Endodermal cell (in vitro differentiated cells): ENCODE measurements around the gene LMF1. TPM values are rescaled to one million over a fixed set of nuclear protein-coding genes. Genes with fewer than 3 reads are reported as not detected.

Experiments used
- DNase-seq: peaks from one replicate; pipeline ENCODE4 v3.0.0-alpha.2; 2017
- H3K27ac ChIP-seq: 2 replicates; pipeline ENCODE4 v1.5.1; 2013; ENCODE audit warnings: mild to moderate bottlenecking, low read depth, low read length, moderate library complexity
- H3K27me3 ChIP-seq: 2 replicates; pipeline ENCODE4 v1.6.1; 2013; ENCODE audit warnings: mild to moderate bottlenecking, low read length, moderate library complexity; ENCODE audit not compliant: insufficient read depth, control insufficient read depth, poor library complexity, severe bottlenecking
- H3K36me3 ChIP-seq: 2 replicates; pipeline ENCODE4 v1.7.0; 2013; ENCODE audit warnings: mild to moderate bottlenecking, low read length, moderate library complexity; ENCODE audit not compliant: control insufficient read depth, insufficient read depth
- H3K4me1 ChIP-seq: one replicate; pipeline ENCODE4 v1.7.0; 2013; ENCODE audit warnings: low read length; ENCODE audit not compliant: control insufficient read depth, insufficient read depth
- H3K4me3 ChIP-seq: 2 replicates; pipeline ENCODE4 v1.5.1; 2013; ENCODE audit warnings: mild to moderate bottlenecking, low read length, moderate library complexity
- H3K9ac ChIP-seq: 2 replicates; pipeline ENCODE4 v1.6.1; 2013; ENCODE audit warnings: mild to moderate bottlenecking, low read length, moderate library complexity; ENCODE audit not compliant: poor library complexity, severe bottlenecking; ENCODE audit errors: extremely low read depth
- H3K9me3 ChIP-seq: 2 replicates; pipeline ENCODE4 v1.6.1; 2013; ENCODE audit warnings: mild to moderate bottlenecking, low read length, moderate library complexity; ENCODE audit not compliant: control insufficient read depth
- H3K27ac Mint-ChIP-seq: 2 replicates; pipeline ENCODE4 v1.8.0; 2020; ENCODE audit warnings: mixed read lengths
- H3K27me3 Mint-ChIP-seq: 2 replicates; pipeline ENCODE4 v1.8.0; 2021; ENCODE audit warnings: mild to moderate bottlenecking, mixed read lengths; ENCODE audit not compliant: insufficient read depth
- H3K36me3 Mint-ChIP-seq: 2 replicates; pipeline ENCODE4 v1.8.0; 2020; ENCODE audit warnings: low read depth, mixed read lengths
- H3K4me1 Mint-ChIP-seq: 2 replicates; pipeline ENCODE4 v1.8.0; 2020; ENCODE audit warnings: mixed read lengths
- H3K4me3 Mint-ChIP-seq: 2 replicates; pipeline ENCODE4 v1.8.0; 2020; ENCODE audit warnings: mild to moderate bottlenecking, moderate library complexity, mixed read lengths
- H3K9me3 Mint-ChIP-seq: 2 replicates; pipeline ENCODE4 v1.8.0; 2020; ENCODE audit warnings: mild to moderate bottlenecking, mixed read lengths
- CTCF ChIP-seq: fragments of 200-600 bp; sonication (generic); conservative IDR thresholded peaks from 2 replicates; pipeline ENCODE4 v1.5.0; 2021; ENCODE audit warnings: antibody characterized with exemption, mild to moderate bottlenecking
- WGBS, 2 experiments: methylation state at CpG; one replicate each; pipeline versions ENCODE4 v1.1.5 to v1.1.7; 2013; ENCODE audit warnings: missing lambda C conversion rate in 2 of 2, mixed read lengths in 1 of 2; ENCODE audit not compliant: insufficient coverage in 1 of 2, insufficient read length in 1 of 2; 5-methylcytosine and 5-hydroxymethylcytosine counted together
- total RNA-seq, 2 donors: library from RNA; stranded (reverse); fragmentation: NEBNext Ultra II Directional in 1 of 2; extraction: Animal tissue kit (Norgen Biotek cat#: 25700) in 1 of 2; gene quantifications; 2 replicates in 1 of 2; 3 replicates in 1 of 2; pipeline ENCODE4 v1.2.1, GENCODE V29; 2021

LMF1 gene
- total RNA-seq, 2 donors from 2014 or later: 13.7 to 15.1 TPM

- Histone ChIP-seq H3K27me3 (peaks cover 9% of the 10 kb centered on the region), H3K27ac (no peak overlapping the region), H3K4me3 (no peak overlapping the region), H3K9me3 (no peaks in the 10 kb centered on the region), H3K36me3 (no peaks in the 10 kb centered on the region), H3K9ac (no peak overlapping the region), H3K4me1 (no peaks in the 10 kb centered on the region)
- DNase-seq: no peak
- no peaks in the 10 kb centered on the region for H3K4me1 Mint-ChIP-seq
- H3K4me3 Mint-ChIP-seq: no peak overlapping the region
- WGBS, 2 experiments: 95 to 99% methylated on average over 13 to 15 of the region's 15 CpGs
- no peak overlapping the region for H3K27ac Mint-ChIP-seq
- no peaks in the 10 kb centered on the region for H3K36me3 Mint-ChIP-seq
- peaks cover 5% of the 10 kb centered on the region for H3K9me3 Mint-ChIP-seq
- no peak for TF ChIP-seq CTCF
- peaks cover 16% of the 10 kb centered on the region for H3K27me3 Mint-ChIP-seq
These were observed 154.9 kb downstream of the LMF1 start for GRCh38 chr16:815861-816260.

DNA sequence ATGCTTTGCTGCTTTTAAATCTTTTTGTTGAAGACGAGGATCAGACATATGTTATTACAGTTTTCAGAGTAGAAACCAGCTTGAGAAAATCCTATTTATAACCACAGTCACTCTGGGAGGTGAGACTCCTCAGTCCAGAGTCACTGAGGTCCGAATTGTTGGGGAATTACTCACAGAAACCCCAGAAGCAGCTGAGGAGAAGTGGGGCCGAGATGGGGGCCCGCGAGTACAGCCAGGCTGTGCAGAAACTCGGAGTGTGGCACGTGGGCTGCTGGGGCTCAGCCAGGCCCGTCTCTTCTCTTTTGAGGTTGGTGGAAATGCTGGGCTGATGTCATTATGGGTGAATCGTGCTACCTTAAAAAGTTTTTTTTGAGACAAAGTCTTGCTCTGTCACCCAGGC lies 155.8 kb downstream of the LMF1 start:
- WGBS, 2 experiments: 76 to 90% methylated on average over 3 to 9 of the region's 9 CpGs
- H3K27ac ChIP-seq: no peak overlapping the region
- H3K27ac Mint-ChIP-seq: no peak overlapping the region
- no peaks in the 10 kb centered on the region for H3K9me3 ChIP-seq
- peaks cover 5% of the 10 kb centered on the region for H3K9me3 Mint-ChIP-seq
- peaks cover 23% of the 10 kb centered on the region for H3K27me3 Mint-ChIP-seq
- TF ChIP-seq CTCF: no peak
- H3K4me1 ChIP-seq: no peaks in the 10 kb centered on the region
- DNase-seq: no peak
- H3K4me3 ChIP-seq: no peak overlapping the region
- no peaks in the 10 kb centered on the region for H3K36me3 Mint-ChIP-seq
- no peaks in the 10 kb centered on the region for H3K36me3 ChIP-seq
- no peaks in the 10 kb centered on the region for H3K4me1 Mint-ChIP-seq
- H3K27me3 ChIP-seq: peaks cover 9% of the 10 kb centered on the region
- no peak overlapping the region for H3K9ac ChIP-seq
- no peak overlapping the region for H3K4me3 Mint-ChIP-seq

GRCh38 chr16:813916-814412 lies 156.8 kb downstream of the LMF1 start:
- H3K9me3 ChIP-seq: no peaks in the 10 kb centered on the region
- Mint-ChIP-seq H3K9me3 (peaks cover 5% of the 10 kb centered on the region), H3K27ac (no peak overlapping the region), H3K4me3 (no peak overlapping the region), H3K27me3 (peaks cover 32% of the 10 kb centered on the region), H3K36me3 (no peaks in the 10 kb centered on the region), H3K4me1 (no peaks in the 10 kb centered on the region)
- no peak overlapping the region for H3K9ac ChIP-seq
- H3K4me1 ChIP-seq: no peaks in the 10 kb centered on the region
- H3K27me3 ChIP-seq: peaks cover 9% of the 10 kb centered on the region
- H3K36me3 ChIP-seq: no peaks in the 10 kb centered on the region
- H3K4me3 ChIP-seq: peak overlapping the region; percentile 23
- H3K27ac ChIP-seq: no peak overlapping the region
- TF ChIP-seq CTCF: no peak
- DNase-seq: no peak
- 71 to 74% methylated on average over 22 of the region's 22 CpGs for WGBS, 2 experiments
